ENCODE measurements around the gene ANGPT4. TPM values are rescaled to one million over a fixed set of nuclear protein-coding genes. Genes with fewer than 3 reads are reported as not detected.

Gene ANGPT4
- polyA plus RNA-seq, 1 experiment = not detected

DNA sequence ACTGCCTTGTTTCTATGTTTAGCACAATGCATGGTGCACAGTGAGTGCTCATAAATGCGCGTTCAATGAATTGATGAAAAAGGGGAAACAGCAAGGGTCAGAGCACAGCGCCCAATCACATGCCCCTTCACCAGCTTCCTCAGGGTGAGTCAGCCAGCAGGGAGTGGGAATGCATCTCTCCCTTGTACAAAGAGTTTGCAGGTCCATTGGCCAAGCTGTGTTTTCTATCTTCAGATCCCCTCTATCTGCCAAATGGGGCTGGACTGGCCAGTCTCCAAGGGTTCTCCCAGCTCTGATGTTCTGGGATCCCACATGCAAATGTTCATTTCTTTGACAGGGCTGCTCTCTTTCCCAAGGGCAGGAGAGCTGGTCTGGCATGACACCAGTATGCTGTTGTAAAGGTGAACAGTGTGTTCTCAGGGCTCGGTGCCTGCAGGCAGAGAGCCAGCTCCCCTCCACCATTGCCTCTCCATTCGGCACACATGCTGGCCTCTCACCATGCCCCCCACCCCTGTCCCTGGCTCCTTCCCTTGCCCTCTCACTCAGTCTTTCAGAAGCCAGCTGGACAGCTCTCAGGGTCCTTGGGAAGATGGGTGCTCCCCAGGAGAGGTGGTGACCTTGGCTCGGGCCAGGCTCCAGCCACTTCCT is 25.0 kb downstream of the ANGPT4 start:
- CTCF ChIA-PET = interaction anchor here (0.6 kb wide), 1 partner anchor 186 kb away, joined by 3 read pairs; no protein-coding TSS in a partner anchor
- no peak for DNase-seq (ENCODE audit: low read depth, low spot score)
- Histone ChIP-seq H3K9me3 (ENCODE audit: control insufficient read depth, insufficient read depth, low read length) (no peaks in the 10 kb centered on the region; the same call in 1 of the 2 replicates), H3K27me3 (ENCODE audit: control insufficient read depth, insufficient read depth, low read length) (no peaks in the 10 kb centered on the region), H3K27ac (ENCODE audit: low read depth, low read length) (no peak overlapping the region), H3K4me3 (ENCODE audit: low read depth, low read length) (no peak overlapping the region)
- POLR2A ChIA-PET = no interaction called here
- TF ChIP-seq, protein P1, sequence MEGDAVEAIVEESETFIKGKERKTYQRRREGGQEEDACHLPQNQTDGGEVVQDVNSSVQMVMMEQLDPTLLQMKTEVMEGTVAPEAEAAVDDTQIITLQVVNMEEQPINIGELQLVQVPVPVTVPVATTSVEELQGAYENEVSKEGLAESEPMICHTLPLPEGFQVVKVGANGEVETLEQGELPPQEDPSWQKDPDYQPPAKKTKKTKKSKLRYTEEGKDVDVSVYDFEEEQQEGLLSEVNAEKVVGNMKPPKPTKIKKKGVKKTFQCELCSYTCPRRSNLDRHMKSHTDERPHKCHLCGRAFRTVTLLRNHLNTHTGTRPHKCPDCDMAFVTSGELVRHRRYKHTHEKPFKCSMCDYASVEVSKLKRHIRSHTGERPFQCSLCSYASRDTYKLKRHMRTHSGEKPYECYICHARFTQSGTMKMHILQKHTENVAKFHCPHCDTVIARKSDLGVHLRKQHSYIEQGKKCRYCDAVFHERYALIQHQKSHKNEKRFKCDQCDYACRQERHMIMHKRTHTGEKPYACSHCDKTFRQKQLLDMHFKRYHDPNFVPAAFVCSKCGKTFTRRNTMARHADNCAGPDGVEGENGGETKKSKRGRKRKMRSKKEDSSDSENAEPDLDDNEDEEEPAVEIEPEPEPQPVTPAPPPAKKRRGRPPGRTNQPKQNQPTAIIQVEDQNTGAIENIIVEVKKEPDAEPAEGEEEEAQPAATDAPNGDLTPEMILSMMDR (IDR thresholded peaks at IDR 0.05; ENCODE audit: low read depth, low read length) = no peak

DNA sequence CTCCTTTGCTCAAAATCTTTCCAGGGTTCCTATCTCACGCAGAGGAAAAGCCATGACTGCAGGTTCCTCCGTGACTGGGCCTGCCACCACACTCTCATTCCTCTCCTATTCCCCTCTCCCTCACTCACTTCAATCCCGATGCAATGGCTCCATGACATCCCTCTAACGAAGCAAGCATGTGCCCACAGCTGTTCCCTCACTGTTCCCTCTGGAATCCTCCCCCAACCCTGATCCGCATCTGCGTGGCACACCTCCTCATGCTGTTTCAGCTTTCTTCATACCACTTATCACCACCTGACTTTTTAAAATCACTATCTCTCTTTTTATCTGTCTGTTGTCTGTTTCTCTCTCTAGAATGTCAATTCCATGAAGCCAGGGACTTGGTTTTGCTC is 25.5 kb downstream of the ANGPT4 start:
- DNase-seq (ENCODE audit: low read depth, low spot score) = no peak
- CTCF ChIA-PET = no interaction called here
- POLR2A ChIA-PET = no interaction called here
- Histone ChIP-seq H3K27ac (ENCODE audit: low read depth, low read length) (no peak overlapping the region), H3K4me3 (ENCODE audit: low read depth, low read length) (no peak overlapping the region), H3K9me3 (ENCODE audit: control insufficient read depth, insufficient read depth, low read length) (no peaks in the 10 kb centered on the region; the same call in 1 of the 2 replicates), H3K27me3 (ENCODE audit: control insufficient read depth, insufficient read depth, low read length) (no peaks in the 10 kb centered on the region)
- TF ChIP-seq, protein P1 (IDR thresholded peaks at IDR 0.05; ENCODE audit: low read depth, low read length) = no peak

DNA sequence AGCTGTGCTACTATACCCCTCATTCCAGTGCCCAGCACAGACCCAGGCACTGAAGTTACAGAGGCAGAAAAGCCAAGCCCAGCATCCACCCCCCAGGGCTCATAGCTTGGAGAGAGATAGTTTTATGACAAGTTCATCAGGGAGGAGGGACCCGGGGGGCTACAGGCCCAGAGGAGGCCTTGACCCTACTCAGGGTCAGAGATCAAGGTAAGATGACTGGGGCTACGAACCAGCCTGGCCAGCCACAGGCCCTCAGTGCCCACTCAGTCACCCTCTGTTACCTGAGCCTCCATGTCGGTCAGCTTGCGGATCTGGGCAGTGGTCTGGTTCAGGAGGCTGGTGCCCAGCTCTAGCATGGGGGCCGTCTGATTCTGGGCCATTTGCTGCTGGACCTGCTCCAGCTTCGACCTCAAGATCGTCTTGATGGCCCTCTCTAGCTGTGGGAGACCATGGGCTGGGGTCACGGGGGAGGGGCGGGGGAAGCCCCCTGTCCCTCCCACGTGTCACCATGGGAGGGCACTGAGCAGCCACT is 26.1 kb downstream of the ANGPT4 start:
- CTCF ChIA-PET = no interaction called here

DNA sequence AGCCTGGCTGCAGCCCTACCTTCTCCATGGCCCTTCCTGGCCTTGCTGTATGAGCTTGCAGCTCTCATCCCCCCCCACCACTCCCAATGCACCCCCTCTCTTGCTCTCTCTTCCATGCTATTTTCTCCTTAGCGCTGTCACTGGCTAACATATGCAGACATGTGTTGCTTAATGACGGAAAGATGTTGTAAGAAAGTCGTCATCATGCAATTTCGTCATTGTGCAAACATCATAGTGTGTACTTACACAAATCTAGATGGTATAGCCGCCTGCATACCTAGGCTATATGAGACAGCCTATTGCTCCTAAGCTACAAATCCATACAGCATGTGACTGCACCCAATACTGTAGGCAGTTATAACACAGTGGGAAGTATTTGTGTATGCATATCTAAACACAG is 27.0 kb downstream of the ANGPT4 start:
- H3K9me3 ChIP-seq (ENCODE audit: control insufficient read depth, insufficient read depth, low read length) = no peaks in the 10 kb centered on the region; the same call in 1 of the 2 replicates
- ChIA-PET POLR2A (no interaction called here), CTCF (interaction anchor here (1.7 kb wide), 1 partner anchor 70 kb away, joined by 3 read pairs; no protein-coding TSS in a partner anchor)
- DNase-seq (ENCODE audit: low read depth, low spot score) = no peak
- H3K4me3 ChIP-seq (ENCODE audit: low read depth, low read length) = no peak overlapping the region
- TF ChIP-seq, protein P1 (IDR thresholded peaks at IDR 0.05; ENCODE audit: low read depth, low read length) = no peak
- no peak overlapping the region for H3K27ac ChIP-seq (ENCODE audit: low read depth, low read length)
- peaks cover 2% of the 10 kb centered on the region for H3K27me3 ChIP-seq (ENCODE audit: control insufficient read depth, insufficient read depth, low read length)

More for the DNA sequence above, 26.1 kb downstream of the ANGPT4 start:
- Histone ChIP-seq H3K27me3 (ENCODE audit: control insufficient read depth, insufficient read depth, low read length) (peaks cover 2% of the 10 kb centered on the region), H3K27ac (ENCODE audit: low read depth, low read length) (no peak overlapping the region), H3K4me3 (ENCODE audit: low read depth, low read length) (no peak overlapping the region), H3K9me3 (ENCODE audit: control insufficient read depth, insufficient read depth, low read length) (no peaks in the 10 kb centered on the region; the same call in 1 of the 2 replicates)
- DNase-seq (ENCODE audit: low read depth, low spot score) = no peak
- TF ChIP-seq, protein P1 (IDR thresholded peaks at IDR 0.05; ENCODE audit: low read depth, low read length) = no peak
- POLR2A ChIA-PET = no interaction called here

DNA sequence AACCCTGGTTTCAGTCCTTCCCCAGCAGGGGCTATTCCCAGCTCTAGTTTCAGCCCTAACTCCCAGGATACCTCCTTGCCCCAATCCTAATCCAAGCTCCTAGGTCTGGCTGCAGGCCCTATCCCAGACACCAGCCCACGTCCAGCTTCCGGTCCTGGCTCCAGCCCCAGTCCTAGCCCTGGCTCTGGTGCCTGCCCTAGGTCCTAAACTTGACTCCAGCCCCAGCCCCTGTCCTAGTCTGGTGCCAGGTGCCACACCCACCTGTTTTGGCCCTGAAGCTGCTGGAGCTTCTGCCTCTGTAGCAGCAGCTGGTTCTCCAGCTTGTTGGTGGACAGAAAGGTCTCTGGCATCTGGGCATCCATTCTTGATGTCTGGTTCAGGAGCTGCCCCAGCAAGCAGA is 28.1 kb downstream of the ANGPT4 start:
- Histone ChIP-seq H3K27ac (ENCODE audit: low read depth, low read length) (no peak overlapping the region), H3K4me3 (ENCODE audit: low read depth, low read length) (no peak overlapping the region), H3K9me3 (ENCODE audit: control insufficient read depth, insufficient read depth, low read length) (no peaks in the 10 kb centered on the region; the same call in 1 of the 2 replicates), H3K27me3 (ENCODE audit: control insufficient read depth, insufficient read depth, low read length) (peaks cover 2% of the 10 kb centered on the region)
- DNase-seq (ENCODE audit: low read depth, low spot score) = no peak
- ChIA-PET CTCF (interaction anchor here (1.6 to 1.7 kb wide), 2 partner anchors 69 to 74 kb away, joined by 3 to 4 read pairs; no protein-coding TSS in a partner anchor), POLR2A (no interaction called here)
- TF ChIP-seq, protein P1 (IDR thresholded peaks at IDR 0.05; ENCODE audit: low read depth, low read length) = no peak
